H1 (cell line): ENCODE results near the gene NDFIP2. TPM values are rescaled to one million over a fixed set of nuclear protein-coding genes. Genes with fewer than 3 reads are reported as not detected.

ENCODE experiments used
- BCL11A ChIP-seq, 2 experiments: IDR thresholded peaks; one replicate each; pipeline ENCODE4 v1.6.1; 2011; ENCODE audit warnings: low read depth in 2 of 2, low read length in 2 of 2, mild to moderate bottlenecking in 2 of 2
- GABPA ChIP-seq: IDR thresholded peaks from 2 replicates; pipeline ENCODE4 v1.6.1; 2011; ENCODE audit warnings: mild to moderate bottlenecking, low read length, moderate library complexity, borderline replicate concordance; ENCODE audit not compliant: insufficient read depth
- GTF2F1 ChIP-seq: IDR thresholded peaks from 2 replicates; pipeline ENCODE4 v1.6.1; 2012; ENCODE audit warnings: low read depth, low read length, improper control_type of control experiment, borderline replicate concordance
- JUN ChIP-seq: IDR thresholded peaks from 2 replicates; pipeline ENCODE4 v1.6.1; 2011; ENCODE audit warnings: low read depth, mild to moderate bottlenecking, improper control_type of control experiment, low read length
- JUND ChIP-seq: IDR thresholded peaks from 2 replicates; pipeline ENCODE4 v1.6.1; 2011; ENCODE audit warnings: mild to moderate bottlenecking, improper control_type of control experiment, low read length
- POLR2AphosphoS5 ChIP-seq: IDR thresholded peaks from 2 replicates; pipeline ENCODE4 v1.6.1; 2011; ENCODE audit warnings: low read depth, low read length
- SIN3A ChIP-seq, 2 experiments: IDR thresholded peaks in 1 of 2; conservative IDR thresholded peaks in 1 of 2; 2 replicates each; pipeline ENCODE4 v1.6.1; 2011 to 2012; ENCODE audit warnings: low read length in 2 of 2, improper control_type of control experiment in 1 of 2, low read depth in 1 of 2, mild to moderate bottlenecking in 1 of 2
- polyA plus RNA-seq, 7 experiments: library from polyadenylated mRNA; depleted of rRNA in 3 of 7; stranded (reverse) in 5 of 7; unstranded in 2 of 7; fragments of >200 nt in 5 of 7; fragments of 200-250 nt in 2 of 7; gene quantifications; 1 replicate in 5 of 7; 2 replicates in 1 of 7; 4 replicates in 1 of 7; pipeline versions ENCODE4 v1.2.1 to v1.2.3, GENCODE V29; 2011 to 2013; ENCODE audit warnings: missing spikeins in 2 of 7, mixed read lengths in 2 of 7
- total RNA-seq: library from RNA; stranded (reverse); fragmentation: NEBNext Ultra II Directional; extraction: Animal tissue kit (Norgen Biotek cat#: 25700); gene quantifications from 2 replicates; pipeline ENCODE4 v1.2.1, GENCODE V29; 2021

Gene NDFIP2
- total and polyA plus RNA-seq, 2 of the 8 experiments (the other 6 are each of a cell fraction or from before 2014, with no cell fraction given): 11.1 to 32.9 TPM

DNA sequence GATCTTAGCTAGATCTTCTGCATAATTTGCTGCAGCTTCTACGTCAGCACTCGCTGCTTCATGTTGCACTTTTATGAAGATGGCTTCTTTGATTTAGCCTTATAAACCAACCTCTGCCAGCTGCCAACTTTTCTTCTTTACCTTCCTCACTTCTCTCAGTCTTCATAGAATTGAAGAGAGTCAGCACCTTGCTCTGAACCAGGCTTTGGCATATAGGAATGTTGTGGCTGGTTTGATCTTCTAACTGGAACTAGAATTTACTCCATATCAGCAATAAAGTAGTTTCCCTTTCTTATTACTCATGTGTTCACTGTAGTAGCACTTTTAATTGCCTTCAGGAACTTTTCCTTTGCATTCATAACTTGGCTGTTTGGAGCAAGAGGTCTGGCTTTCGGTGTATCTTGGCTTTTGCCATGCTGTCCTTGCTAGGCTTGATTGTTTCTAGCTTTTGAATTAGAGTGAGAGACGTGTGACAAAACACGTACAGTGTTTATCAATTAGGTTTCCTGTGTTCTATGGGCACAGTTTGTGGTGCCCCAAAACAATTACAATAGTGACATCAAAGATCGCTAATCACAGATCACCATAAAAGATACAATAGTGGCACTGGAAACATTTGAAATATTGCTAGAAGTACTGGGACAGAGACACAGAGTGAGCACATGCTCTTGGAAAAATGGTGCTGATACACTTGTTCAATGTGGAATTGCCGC is 50.7 kb downstream of the NDFIP2 start (continued):
- no peak for TF ChIP-seq BCL11A (IDR thresholded peaks at IDR 0.05; ENCODE audit: low read depth in 2 of 2, low read length in 2 of 2)
- no peak for TF ChIP-seq JUND
- TF ChIP-seq GTF2F1: no peak
- TF ChIP-seq GABPA: no peak
- no peak for TF ChIP-seq SIN3A (conservative IDR thresholded peaks at IDR 0.05 in 1 of 2, IDR thresholded peaks at IDR 0.05 in 1 of 2; ENCODE audit: low read depth in 1 of 2, low read length in 2 of 2)
- no peak for TF ChIP-seq JUN
- TF ChIP-seq POLR2AphosphoS5: no peak
